Stimulated activated CD4-positive, alpha-beta T cell treated with anti-CD3 and anti-CD28 coated beads, Interleukin-1b, Interleukin-23, amount 100 ng/mL, for 48 hours (primary cell): ENCODE data around the gene BBC3.
"Not testable (repeated sequence)": the region's sequence is repeated elsewhere in the genome, so short reads cannot be mapped to it uniquely, and the experiment has no call there.

Experiments used
- DNase-seq: peaks from one replicate; pipeline ENCODE4 v3.0.0-alpha.2; 2020

Gene BBC3, protein sequence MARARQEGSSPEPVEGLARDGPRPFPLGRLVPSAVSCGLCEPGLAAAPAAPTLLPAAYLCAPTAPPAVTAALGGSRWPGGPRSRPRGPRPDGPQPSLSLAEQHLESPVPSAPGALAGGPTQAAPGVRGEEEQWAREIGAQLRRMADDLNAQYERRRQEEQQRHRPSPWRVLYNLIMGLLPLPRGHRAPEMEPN

DNA sequence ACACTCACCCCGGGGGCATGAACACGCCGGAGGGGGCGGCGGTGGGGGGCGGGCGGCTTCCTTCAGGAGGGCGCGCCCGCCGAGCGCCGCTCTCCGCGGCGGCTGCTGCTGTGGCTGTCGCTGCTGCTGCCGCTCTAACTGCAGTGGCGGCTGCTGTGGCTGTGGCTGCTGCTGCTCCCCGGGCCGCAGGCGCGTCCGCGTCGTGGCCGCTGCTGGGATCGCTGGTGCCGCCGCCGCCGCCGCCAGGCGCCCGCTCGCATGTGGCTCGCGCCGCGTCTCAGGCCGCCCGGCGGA lies at the start of gene BBC3:
Gene BBC3, minus strand, starts transcription at position 279 of the 294 bp plus-strand sequence. CDS start 2,768 bp downstream, outside the sequence.
- no peak for DNase-seq

DNA sequence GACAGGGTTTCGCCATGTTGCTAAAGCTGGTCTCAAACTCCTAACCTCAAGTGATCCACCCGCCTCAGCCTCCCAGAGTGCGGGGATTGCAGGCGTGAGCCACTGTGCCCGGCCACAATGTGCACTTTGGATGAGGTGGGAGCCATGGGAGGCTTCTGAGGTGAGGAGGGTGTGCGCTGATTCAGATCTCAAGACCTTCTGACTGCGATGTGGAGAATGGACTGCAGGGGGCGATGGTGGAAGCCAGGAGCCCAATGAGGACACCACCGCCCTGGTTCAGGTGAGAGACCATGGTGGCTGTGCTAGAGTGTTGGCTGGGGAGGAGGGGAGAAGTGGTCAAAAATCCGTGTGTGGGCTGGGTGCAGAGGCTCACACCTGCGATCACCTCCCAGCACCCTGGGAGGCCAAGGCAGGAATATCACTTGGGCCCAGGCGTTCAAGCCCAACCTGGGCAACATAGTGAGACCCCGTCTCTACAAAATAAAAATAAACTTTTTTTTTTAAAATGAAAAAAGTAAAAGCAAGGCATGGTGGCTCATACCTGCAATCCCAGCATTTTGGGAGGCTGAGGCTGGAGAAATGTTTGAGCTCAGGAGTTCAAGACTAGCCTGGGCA lies 49.3 kb upstream of the BBC3 start:
- DNase-seq, result peak; percentile 72

GRCh38 chr19:47276513-47276912 lies 45.5 kb upstream of the BBC3 start:
- DNase-seq, result not testable (repeated sequence)

- DNase-seq, result no peak
Observed at GRCh38 chr19:47275791-47276461, 44.9 kb upstream of the BBC3 start.

- DNase-seq, result peak; percentile 26
Observed at GRCh38 chr19:47274891-47275761, 44.1 kb upstream of the BBC3 start.

GRCh38 chr19:47274071-47274890 lies 43.3 kb upstream of the BBC3 start, which contains the start of gene INAFM1:
TSS of gene INAFM1 (plus strand) at chr19:47274885. CDS start at chr19:47274920, 35 bp downstream.
- DNase-seq, result peak; percentile 99

DNA sequence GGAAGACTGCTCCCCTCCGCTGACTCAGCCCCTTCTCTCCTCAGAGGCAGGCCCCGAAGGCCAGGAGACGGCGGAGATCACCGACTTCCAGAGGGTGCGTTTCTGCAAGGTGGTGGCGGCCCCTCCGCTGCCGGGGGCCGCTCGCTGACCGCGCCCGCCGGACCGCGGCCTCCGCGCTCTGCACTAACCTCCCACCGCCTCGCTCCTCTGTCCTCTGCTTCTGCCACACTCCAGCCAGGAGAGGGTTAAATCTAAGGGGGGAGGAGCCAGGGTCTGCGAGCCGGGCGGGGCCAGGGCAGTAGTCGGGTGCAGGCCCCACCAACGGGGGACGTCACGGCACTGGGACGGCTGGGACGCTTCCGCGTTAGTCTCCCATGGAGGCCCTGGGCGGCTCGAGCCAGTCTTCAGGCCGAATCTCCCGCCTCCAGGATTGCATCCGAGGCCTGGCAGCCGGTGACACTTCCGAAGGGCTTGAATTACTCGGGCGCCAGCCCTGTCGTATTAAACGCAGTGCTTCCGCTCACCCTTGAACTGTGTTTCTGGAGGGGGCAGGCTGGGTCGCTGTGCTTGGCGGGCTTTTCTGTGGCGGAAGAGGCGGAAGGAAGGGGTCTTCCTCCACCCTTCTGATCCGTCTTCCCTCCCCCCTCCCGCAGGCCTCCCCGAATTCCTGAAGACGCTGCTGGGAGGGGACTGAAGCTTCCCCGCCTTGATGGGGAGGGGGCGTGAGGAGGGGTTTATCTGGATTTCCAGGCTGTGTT lies 42.5 kb upstream of the BBC3 start:
- peak; percentile 91 for DNase-seq

- peak; percentile 67 for DNase-seq
Observed at GRCh38 chr19:47272448-47273312, 41.7 kb upstream of the BBC3 start.

- DNase-seq, result no peak
Observed at GRCh38 chr19:47271949-47272348, 41.0 kb upstream of the BBC3 start.

DNA sequence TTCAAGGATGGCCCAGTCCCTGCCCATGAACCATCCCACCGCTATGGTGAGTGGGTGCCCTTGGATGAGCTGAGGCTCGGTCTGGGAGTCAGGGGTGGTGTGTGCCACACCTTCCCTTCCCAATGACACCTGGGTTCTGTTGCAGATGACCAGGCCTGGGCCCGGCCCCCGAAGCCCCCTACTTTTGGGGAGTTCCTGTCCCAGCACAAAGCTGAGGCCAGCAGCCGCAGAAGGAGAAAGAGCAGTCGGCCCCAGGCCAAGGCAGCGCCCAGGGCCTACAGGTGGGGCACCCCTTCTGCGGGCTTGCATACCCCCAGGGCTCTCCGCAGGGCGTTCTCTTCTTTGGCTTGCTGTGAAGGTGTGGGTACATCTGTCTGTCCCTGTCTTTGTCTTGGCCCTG lies 39.4 kb upstream of the BBC3 start:
- DNase-seq, result no peak

DNA sequence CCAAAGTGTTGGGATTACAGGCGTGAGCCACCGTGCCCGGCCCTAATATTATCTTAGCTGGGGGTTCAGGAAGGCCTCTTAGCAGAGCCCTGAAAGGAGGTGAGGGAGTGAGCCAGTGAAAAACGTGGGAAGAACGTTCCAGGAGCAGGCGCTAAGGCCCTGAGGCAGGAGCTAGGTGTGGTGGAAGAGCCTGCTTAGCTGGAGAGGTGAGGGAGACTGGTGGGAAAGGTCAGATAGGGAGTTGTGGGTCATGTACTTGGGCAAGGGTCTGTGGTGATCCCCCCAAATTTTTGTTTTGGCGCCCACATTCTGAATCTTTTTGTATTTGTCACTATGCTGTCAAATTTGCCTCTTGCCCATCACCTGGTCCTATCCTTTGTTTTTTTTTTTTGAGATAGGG lies 38.6 kb upstream of the BBC3 start:
- no peak for DNase-seq

DNA sequence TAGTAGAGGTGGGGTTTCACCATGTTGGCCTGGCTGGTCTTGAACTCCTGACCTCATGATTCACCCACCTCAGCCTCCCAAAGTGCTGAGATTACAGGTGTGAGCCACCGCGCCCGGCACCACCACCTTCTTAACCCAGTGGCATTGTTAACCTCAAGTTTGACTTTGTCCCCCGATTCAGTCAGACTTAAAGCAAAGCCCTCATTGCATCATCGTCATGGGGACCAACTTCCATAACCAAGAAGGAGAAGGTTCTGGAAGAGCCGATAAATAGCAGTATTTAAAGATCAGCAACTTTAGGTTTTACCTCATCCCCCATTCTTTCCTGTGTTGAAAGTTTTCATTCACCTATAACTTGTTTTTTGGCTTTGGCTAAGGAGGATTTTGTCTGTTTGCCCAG lies 37.0 kb upstream of the BBC3 start:
- DNase-seq, result no peak

DNA sequence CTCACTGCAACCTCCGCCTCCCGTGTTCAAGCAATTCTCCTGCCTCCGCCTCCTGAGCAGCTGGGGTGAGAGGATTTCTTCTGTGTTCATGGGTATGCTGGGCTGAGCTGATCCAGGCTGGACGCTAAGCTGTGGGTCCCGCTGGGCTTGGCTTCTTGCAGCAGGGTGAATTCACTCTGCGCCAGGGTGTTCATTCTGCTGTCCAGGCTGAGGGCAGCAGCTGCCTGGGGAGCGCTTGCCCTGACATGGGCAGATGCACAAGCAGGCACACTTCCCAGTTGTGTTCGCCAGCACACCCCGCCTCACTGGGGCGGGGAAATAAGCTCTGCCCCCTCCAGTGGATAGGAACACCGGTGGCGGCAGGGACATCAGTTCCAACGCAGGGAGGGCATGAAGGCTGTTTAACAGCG lies 36.4 kb upstream of the BBC3 start:
- no peak for DNase-seq

DNA sequence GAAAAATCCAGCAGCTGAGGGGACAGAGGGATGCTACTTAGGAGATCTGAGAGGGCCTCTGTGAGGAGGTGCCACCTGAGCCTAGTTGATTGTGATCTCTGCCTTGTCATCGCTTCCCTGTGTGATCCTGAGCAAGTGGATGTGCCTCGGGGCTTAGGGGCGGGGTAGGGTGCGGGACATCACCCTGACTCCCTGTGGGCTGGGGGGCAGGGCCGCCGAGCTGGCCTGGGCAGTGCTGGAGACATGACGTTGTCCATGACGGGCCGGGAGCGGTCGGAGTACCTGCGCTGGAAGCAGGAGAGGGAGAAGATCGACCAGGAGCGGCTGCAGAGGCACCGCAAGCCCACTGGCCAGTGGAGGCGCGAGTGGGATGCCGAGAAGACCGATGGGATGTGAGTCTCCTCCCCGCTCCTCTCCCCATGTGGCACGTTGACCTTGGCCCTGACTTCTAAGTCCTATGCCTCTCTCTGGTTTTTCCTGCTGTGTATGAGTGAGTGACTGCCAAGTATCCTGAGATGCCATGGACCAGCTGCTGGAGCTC lies 35.5 kb upstream of the BBC3 start:
- no peak for DNase-seq

DNA sequence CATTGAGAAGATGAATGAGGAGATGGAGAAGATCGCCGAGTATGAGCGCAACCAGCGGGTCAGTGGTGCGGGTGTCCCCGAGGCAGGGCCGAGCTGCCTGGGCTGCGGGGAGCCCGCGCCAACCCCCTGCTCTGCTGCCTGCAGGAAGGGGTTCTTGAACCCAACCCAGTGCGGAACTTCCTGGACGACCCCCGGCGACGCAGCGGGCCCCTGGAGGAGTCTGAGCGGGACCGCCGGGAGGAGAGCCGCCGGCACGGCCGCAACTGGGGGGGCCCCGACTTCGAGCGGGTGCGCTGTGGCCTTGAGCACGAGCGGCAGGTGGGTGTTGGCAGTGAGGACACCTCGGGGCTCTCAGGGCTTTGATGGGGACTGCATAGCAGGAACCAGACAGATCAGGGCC lies 33.6 kb upstream of the BBC3 start:
- DNase-seq, result no peak

DNA sequence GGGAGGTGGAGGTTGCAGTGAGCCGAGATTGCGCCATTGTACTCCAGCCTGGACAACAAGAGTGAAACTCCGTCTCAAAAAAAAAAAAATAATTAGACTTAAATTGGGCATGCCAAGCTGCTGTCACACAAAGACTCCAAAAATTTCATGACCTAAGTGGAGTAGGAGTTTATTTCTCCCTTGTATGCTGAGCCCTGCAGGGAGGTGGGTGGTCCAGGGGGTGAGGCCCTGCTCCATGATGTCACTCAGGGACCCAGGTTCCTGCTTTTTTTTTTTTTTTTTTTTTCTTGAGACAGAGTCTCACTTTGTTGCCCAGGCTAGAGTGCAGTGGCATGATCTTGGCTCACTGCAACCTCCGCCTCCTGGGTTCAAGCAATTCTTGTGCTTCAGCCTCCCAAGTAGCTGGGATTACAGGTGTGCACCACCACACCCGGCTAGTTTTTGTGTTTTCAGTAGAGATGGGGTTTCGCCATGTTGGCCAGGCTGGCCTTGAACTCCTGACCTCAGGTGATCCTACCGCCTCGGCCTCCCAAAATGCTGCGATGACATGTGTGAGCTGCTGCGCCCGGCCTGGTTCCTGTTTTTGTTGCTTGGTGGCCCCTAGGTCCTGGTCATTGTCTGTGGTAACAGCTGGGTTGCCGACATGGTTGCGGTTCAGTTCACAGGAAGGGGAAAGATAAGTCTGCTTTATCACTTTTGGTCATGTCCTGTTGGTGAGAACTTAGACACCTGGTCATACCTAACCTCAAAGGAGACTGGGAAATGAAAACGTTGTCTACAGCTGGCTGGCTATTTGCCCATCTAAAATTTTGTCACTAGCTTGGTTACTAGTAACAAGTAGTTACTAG lies 31.2 kb upstream of the BBC3 start:
- not testable (repeated sequence) for DNase-seq

DNA sequence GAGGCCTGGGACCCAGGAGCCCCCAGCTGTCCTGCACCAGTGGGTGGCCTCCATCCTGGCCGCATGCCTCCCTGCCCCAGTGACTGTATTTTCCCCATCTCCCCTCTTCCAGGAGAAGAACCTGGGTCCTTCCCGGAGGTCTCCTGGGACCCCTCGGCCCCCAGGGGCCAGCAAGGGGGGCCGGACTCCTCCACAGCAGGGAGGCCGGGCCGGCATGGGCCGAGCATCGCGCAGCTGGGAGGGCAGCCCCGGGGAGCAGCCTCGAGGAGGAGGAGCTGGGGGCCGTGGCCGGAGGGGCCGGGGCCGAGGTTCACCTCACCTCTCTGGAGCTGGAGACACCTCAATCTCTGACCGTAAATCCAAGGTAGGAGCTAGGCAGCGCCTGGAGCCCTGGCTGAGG lies 29.5 kb upstream of the BBC3 start:
- no peak for DNase-seq

DNA sequence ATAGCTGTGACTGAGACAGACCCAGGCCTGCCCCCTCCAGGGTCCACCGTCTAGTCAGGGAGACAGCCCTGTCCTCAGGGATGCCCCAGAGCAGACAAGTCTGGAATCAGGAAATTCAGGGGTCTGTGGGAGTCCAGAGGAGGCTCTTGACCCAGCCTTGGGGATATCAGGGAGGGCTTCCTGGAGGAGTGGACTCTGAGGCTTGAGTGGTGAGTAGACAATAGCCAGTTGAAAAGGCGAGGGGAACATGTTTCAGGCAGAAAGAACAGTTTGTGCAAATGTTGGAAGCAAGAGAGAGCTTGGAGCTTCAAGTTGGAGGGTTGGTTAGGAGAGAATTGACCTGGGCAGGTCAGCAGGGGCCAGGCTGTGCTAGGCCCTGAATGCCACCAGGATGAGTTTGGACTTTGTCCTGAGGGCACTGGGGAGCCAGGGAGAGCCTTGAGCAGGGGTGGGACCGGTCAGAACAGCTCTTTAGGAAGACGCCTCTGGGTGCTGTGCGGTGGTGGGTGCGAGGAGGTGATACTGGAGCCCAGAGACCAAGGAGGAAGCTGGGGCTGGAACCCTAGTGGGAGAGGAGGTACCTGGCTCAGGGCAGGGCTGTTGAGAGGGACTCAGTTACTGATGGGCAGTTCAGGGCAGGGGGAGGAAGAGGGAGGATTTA lies 28.0 kb upstream of the BBC3 start:
- no peak for DNase-seq

- no peak for DNase-seq
Observed at GRCh38 chr19:47258434-47258833, 27.4 kb upstream of the BBC3 start.
